Activated CD8-positive, alpha-beta memory T cell treated with anti-CD3 and anti-CD28 coated beads, Interleukin-2, amount 10 ng/mL, durations not matched to agents 7 days and 5 days (primary cell): Measurements from ENCODE around the gene PRPF18. TPM values are rescaled to one million over a fixed set of nuclear protein-coding genes. Genes with fewer than 3 reads are reported as not detected.
"Not testable (repeated sequence)": the region's sequence is repeated elsewhere in the genome, so short reads cannot be mapped to it uniquely, and the experiment has no call there.

ENCODE experiments used
- ATAC-seq: fragments of 150-1000 bp; cut with Tn5 transposase; one replicate; pipeline ENCODE4 v1.10.0; 2021; ENCODE audit warnings: moderate library complexity
- CTCF ChIA-PET: fragments of 350-600 bp; sonication (Branson Sonifier 250); formaldehyde crosslinking; loops from one replicate; lab custom pipeline; 2021; ENCODE audit warnings: antibody characterized with exemption; lab: Charles Lee
- DNase-seq: peaks from one replicate; pipeline ENCODE4 v3.0.0-alpha.2; 2020
- H3K27ac Mint-ChIP-seq: one replicate; pipeline ENCODE4 v1.8.0; 2021; ENCODE audit warnings: mild to moderate bottlenecking, mixed read lengths
- H3K27me3 Mint-ChIP-seq: one replicate; pipeline ENCODE4 v1.8.0; 2021; ENCODE audit warnings: mixed read lengths
- H3K36me3 Mint-ChIP-seq: one replicate; pipeline ENCODE4 v1.8.0; 2021; ENCODE audit warnings: mild to moderate bottlenecking, mixed read lengths
- H3K4me1 Mint-ChIP-seq: one replicate; pipeline ENCODE4 v1.8.0; 2021; ENCODE audit warnings: mixed read lengths
- H3K4me3 Mint-ChIP-seq: one replicate; pipeline ENCODE4 v1.8.0; 2021; ENCODE audit warnings: mild to moderate bottlenecking, moderate library complexity, mixed read lengths
- H3K9me3 Mint-ChIP-seq: one replicate; pipeline ENCODE4 v1.8.0; 2022; ENCODE audit warnings: low read depth, mixed read lengths
- total RNA-seq, 2 experiments: library from RNA; stranded (reverse); gene quantifications; one replicate each; pipeline ENCODE4 v1.2.3, GENCODE V29; 2021

The PRPF18 gene
- 10 to 100 TPM; 21.2 to 22.8 TPM for total RNA-seq

GRCh38 chr10:13586676-13587355 lies at the start of gene PRPF18:
TSS of gene PRPF18 (plus strand) at chr10:13586965. CDS start at chr10:13587087, 122 bp downstream.
- Mint-ChIP-seq H3K27me3 (peaks cover 14% of the 10 kb centered on the region), H3K4me3 (peak within 1 kb of the TSS; percentile 99), H3K9me3 (no peaks in the 10 kb centered on the region), H3K4me1 (peaks cover 26% of the 10 kb centered on the region), H3K36me3 (peaks cover 2% of the 10 kb centered on the region), H3K27ac (peak within 1 kb of the TSS; percentile 98)
- CTCF ChIA-PET, result interaction anchor here (1.1 to 1.5 kb wide), 3 partner anchors 17 to 197 kb away, joined by 4 read pairs; no protein-coding TSS in a partner anchor
- peak; percentile 99 for ATAC-seq
- DNase-seq, result peak; percentile 95

DNA sequence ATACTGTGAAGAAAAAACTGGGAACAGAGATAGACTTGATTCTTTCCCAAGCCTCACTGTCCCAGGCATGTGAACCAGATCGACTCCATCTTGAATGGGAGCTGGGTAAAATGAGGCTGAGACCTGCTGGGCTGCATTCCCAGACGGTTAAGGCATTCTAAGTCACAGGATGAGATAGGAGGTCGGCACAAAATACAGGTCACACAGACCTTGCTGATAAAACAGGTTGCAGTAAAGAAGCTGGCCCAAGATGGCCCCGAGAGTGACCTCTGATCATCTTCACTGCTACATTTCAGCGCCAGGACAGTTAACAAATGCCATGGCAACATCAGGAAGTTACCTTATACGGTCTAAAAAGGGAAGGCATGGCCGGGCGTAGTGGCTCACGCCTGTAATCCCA lies 48.8 kb upstream of the PRPF18 start:
- ATAC-seq, H3K36me3 Mint-ChIP-seq, CTCF ChIA-PET, DNase-seq, H3K9me3 Mint-ChIP-seq, H3K27ac Mint-ChIP-seq, H3K4me3 Mint-ChIP-seq, H3K4me1 Mint-ChIP-seq: not testable (repeated sequence)
- peaks cover 47% of the 10 kb centered on the region for H3K27me3 Mint-ChIP-seq

GRCh38 chr10:13542533-13542932 lies 44.2 kb upstream of the PRPF18 start:
- Mint-ChIP-seq H3K36me3 (no peaks in the 10 kb centered on the region), H3K27me3 (peaks cover 41% of the 10 kb centered on the region), H3K9me3 (no peaks in the 10 kb centered on the region), H3K4me1 (no peaks in the 10 kb centered on the region), H3K4me3 (no peak overlapping the region), H3K27ac (no peak overlapping the region)
- DNase-seq (no peak), ATAC-seq (no peak)
- CTCF ChIA-PET, result no interaction called here

DNA sequence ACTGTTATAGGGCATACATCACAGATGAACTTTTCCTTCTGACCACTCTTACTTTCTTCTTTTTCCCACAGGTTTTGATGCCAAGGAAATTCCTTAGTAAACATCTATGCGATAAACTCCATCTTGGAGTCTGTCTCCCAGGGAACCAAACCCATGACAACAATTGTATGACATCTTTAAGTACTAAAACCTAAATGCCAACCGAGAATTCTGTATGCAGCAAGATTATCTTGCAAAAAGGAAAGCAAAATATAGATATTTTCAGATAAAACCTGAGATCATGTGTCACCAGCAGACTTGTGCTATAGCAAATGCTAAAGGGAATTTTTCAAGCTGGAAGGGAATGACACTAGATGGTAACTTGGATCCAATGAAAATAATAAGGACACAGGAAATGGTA lies 36.0 kb upstream of the PRPF18 start:
- Mint-ChIP-seq H3K27ac (no peak overlapping the region), H3K9me3 (peaks cover 11% of the 10 kb centered on the region), H3K4me1 (no peaks in the 10 kb centered on the region), H3K36me3 (no peaks in the 10 kb centered on the region), H3K27me3 (peaks cover 28% of the 10 kb centered on the region), H3K4me3 (no peak overlapping the region)
- DNase-seq, result no peak
- CTCF ChIA-PET, result no interaction called here
- ATAC-seq, result no peak

- Mint-ChIP-seq H3K27ac (no peak overlapping the region), H3K4me1 (peaks cover 2% of the 10 kb centered on the region), H3K36me3 (no peaks in the 10 kb centered on the region), H3K4me3 (no peak overlapping the region), H3K27me3 (peaks cover 27% of the 10 kb centered on the region), H3K9me3 (no peaks in the 10 kb centered on the region)
- ATAC-seq (no peak), DNase-seq (no peak)
- CTCF ChIA-PET, result no interaction called here
Measured at GRCh38 chr10:13555884-13556510, 30.8 kb upstream of the PRPF18 start.

DNA sequence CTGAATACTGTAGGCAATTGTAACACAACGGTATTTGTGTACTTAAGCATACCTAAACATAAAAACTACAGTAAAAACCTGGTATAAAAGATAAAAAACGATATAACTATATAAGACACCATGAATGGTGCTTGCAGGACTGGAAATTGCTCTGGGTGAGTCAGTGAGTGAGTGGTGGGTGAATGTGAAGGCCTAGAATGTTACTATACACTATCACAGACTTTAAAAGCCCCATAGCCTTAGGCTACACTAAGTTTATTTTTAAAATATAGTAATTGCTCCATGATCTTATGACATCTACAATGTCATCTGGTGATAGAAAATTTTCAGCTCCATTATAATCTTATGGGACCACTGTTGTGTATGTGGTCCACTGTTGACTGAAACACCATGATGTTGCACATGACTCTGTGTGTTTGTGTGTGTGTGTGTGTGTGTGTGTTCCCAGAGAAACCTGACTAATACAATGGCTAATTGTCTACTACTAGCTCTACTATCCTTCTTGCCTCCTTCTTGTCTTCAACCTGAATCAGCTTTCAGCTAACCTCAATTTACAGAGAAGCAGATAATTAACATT lies 27.6 kb upstream of the PRPF18 start:
- DNase-seq (no peak), ATAC-seq (no peak)
- Mint-ChIP-seq H3K4me3 (no peak overlapping the region), H3K9me3 (no peaks in the 10 kb centered on the region), H3K27ac (no peak overlapping the region), H3K4me1 (peaks cover 2% of the 10 kb centered on the region), H3K36me3 (no peaks in the 10 kb centered on the region), H3K27me3 (peaks cover 14% of the 10 kb centered on the region)
- CTCF ChIA-PET, result no interaction called here

GRCh38 chr10:13560597-13560996 lies 26.2 kb upstream of the PRPF18 start:
- Mint-ChIP-seq H3K4me3 (no peak overlapping the region), H3K27me3 (peaks cover 14% of the 10 kb centered on the region), H3K4me1 (peaks cover 2% of the 10 kb centered on the region), H3K9me3 (no peaks in the 10 kb centered on the region), H3K27ac (no peak overlapping the region), H3K36me3 (no peaks in the 10 kb centered on the region)
- ATAC-seq, result no peak
- CTCF ChIA-PET, result no interaction called here
- DNase-seq, result no peak

DNA sequence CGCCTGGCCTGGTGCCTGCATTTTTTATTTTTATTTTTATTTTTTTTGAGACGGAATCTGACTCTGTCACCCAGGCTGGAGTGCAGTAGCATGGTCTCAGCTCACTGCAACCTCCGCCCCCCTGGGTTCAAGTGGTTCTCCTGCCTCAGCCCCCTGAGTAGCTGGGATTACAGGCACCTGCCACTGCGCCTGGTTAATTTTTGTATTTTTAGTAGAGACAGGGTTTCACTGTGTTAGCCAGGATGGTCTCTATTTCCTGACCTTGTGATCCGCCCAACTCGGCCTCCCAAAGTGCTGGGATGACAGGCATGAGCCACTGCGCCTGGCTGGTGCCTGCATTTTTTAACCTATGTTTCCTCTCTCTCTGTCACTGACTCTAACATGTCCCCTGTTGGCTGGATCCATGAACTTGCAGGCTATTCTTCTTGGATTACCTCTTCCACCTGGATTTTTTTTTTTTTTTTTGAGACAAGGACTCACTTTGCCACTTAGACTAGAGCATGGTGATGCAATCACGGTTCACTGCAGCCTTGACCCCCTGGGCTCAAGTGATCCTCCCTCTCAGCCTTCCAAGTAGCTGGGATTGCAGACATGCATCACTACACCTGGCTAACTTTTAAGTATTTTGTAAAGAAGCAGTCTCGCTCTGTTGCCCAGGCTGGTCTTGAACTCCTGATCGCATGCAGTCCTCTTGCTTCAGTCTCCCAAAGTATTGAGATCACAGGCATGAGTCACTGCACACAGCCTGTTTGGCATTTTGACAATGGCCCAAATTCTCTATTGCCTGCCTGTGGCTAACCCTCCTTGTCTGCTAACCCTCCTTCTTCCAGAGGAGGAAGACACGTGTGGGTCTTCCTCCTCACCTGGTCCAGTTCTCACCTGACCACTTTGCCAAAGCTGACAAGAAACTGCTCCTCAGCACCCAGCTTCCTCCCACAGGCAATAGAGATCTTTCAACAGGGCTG lies 23.0 kb upstream of the PRPF18 start:
- no peak for DNase-seq
- Mint-ChIP-seq H3K9me3 (no peaks in the 10 kb centered on the region), H3K27ac (no peak overlapping the region), H3K4me1 (no peaks in the 10 kb centered on the region), H3K4me3 (no peak overlapping the region), H3K36me3 (no peaks in the 10 kb centered on the region), H3K27me3 (peaks cover 4% of the 10 kb centered on the region)
- no peak for ATAC-seq
- CTCF ChIA-PET, result no interaction called here

DNA sequence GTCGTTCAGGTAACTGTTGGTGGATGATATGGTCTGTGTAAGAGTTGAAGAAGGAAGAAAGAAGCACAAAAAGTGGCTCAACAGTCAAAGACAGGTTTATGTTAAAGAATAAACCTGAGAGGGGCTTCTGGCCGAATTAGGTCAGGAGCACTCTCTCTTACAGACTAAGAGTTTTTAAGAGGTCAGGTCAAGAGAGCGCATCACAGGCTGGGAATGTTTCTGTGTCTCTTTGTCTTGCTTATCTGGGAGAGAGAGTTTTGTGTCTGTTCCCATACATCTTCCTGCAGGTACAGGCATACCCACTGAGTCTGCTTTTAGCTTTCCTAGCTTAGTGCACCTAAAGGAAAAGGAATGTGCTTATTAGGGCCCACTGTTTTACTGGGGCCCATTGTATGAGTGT lies 22.2 kb upstream of the PRPF18 start:
- H3K4me1 Mint-ChIP-seq, result no peaks in the 10 kb centered on the region
- peaks cover 10% of the 10 kb centered on the region for H3K27me3 Mint-ChIP-seq
- no peaks in the 10 kb centered on the region for H3K9me3 Mint-ChIP-seq
- ATAC-seq, result no peak
- no peak overlapping the region for H3K4me3 Mint-ChIP-seq
- no peaks in the 10 kb centered on the region for H3K36me3 Mint-ChIP-seq
- CTCF ChIA-PET, result no interaction called here
- H3K27ac Mint-ChIP-seq, result no peak overlapping the region
- no peak for DNase-seq

DNA sequence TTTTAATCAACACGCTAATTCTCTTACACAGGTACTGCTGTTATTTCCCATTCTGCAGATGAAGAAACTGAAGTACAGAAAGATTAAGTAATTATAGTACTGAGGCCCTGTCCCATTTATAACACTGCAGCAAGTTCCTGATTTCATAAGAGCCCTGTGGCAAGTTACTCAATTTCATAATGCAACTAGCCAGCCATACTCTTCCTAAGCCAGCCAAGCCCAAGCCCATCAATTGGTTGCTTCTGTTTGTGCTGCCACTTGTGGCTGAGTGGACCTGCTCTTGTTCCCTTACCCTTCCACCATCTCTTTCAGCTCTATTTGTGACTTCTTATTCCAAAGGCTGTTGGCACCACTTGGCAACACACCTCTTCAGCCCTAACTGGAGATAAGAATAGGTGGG lies 19.7 kb upstream of the PRPF18 start:
- Mint-ChIP-seq H3K9me3 (no peaks in the 10 kb centered on the region), H3K4me1 (no peaks in the 10 kb centered on the region), H3K27me3 (peaks cover 15% of the 10 kb centered on the region), H3K4me3 (no peak overlapping the region), H3K27ac (no peak overlapping the region), H3K36me3 (no peaks in the 10 kb centered on the region)
- no peak for DNase-seq
- no peak for ATAC-seq
- CTCF ChIA-PET, result no interaction called here

- Mint-ChIP-seq H3K9me3 (no peaks in the 10 kb centered on the region), H3K4me3 (no peak overlapping the region), H3K36me3 (no peaks in the 10 kb centered on the region), H3K4me1 (peaks cover 2% of the 10 kb centered on the region), H3K27ac (no peak overlapping the region), H3K27me3 (peaks cover 27% of the 10 kb centered on the region)
- CTCF ChIA-PET, result no interaction called here
- DNase-seq (no peak), ATAC-seq (no peak)
Measured at GRCh38 chr10:13571541-13571940, 15.2 kb upstream of the PRPF18 start.

GRCh38 chr10:13573960-13574359 lies 12.8 kb upstream of the PRPF18 start:
- Mint-ChIP-seq H3K27ac (no peak overlapping the region), H3K4me3 (no peak overlapping the region), H3K27me3 (peaks cover 28% of the 10 kb centered on the region), H3K4me1 (peaks cover 2% of the 10 kb centered on the region), H3K36me3 (no peaks in the 10 kb centered on the region), H3K9me3 (no peaks in the 10 kb centered on the region)
- CTCF ChIA-PET, result no interaction called here
- ATAC-seq (no peak), DNase-seq (no peak)

GRCh38 chr10:13585195-13585751 lies 1.5 kb upstream of the PRPF18 start:
- Mint-ChIP-seq H3K9me3 (no peaks in the 10 kb centered on the region), H3K4me1 (peaks cover 26% of the 10 kb centered on the region), H3K27me3 (peaks cover 19% of the 10 kb centered on the region), H3K36me3 (peaks cover 2% of the 10 kb centered on the region), H3K4me3 (no peak overlapping the region), H3K27ac (no peak overlapping the region)
- DNase-seq (no peak), ATAC-seq (no peak)
- CTCF ChIA-PET, result no interaction called here
